ENCODE data around the gene DTL. TPM values are rescaled to one million over a fixed set of nuclear protein-coding genes. Genes with fewer than 3 reads are reported as not detected.

The DTL gene
- total RNA-seq, 1 experiment from 2014 or later: 41.0 TPM

DNA sequence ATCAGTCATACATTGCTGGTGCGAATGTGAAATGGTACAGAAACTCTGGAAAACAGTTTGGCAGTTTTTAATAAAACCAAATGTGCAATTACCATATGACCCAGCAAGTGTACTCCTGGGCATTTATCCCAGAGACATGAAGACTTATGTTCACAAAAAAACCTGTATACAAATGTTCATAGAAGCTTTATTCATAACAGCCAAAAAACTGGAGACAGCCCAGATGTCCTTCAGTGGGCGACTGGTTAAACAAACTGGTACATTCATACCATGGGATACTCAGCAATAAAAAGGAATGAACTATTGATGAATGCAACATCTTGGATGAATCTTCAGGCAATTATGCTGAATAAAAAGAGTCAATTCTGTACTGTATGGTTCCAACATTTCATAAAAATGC, 97.8 kb downstream of the DTL start:
- Histone ChIP-seq H3K79me2 (ENCODE audit: insufficient read depth, low read length) (no peaks in the 10 kb centered on the region), H3K9ac (ENCODE audit: low read length) (no peak overlapping the region), H3K4me3 (replicated peaks in 1 of 2; ENCODE audit: low read depth in 1 of 2, low read length in 2 of 2) (no peak overlapping the region), H3K36me3 (ENCODE audit: control insufficient read depth in 1 of 2, insufficient read depth in 2 of 2, low read length in 2 of 2) (no peaks in the 10 kb centered on the region), H2AFZ (ENCODE audit: low read depth, low read length, poor library complexity, severe bottlenecking) (no peak overlapping the region), H3K27ac (ENCODE audit: low read depth, low read length) (no peak overlapping the region), H3K27me3 (ENCODE audit: insufficient read depth, low read length) (no peaks in the 10 kb centered on the region), H3K9me3 (ENCODE audit: control insufficient read depth in 1 of 2, insufficient read depth in 1 of 2, low read depth in 1 of 2, low read length in 2 of 2) (no peaks in the 10 kb centered on the region), H3K9me2 (ENCODE audit: insufficient read depth) (no peaks in the 10 kb centered on the region), H3K4me1 (ENCODE audit: control insufficient read depth in 1 of 2, insufficient read depth in 2 of 2, low read length in 2 of 2) (peaks cover 0 to under 1% of the 10 kb centered on the region in 2 experiments; a peak in 1 of 4 replicates), H4K20me1 (ENCODE audit: insufficient read depth) (no peaks in the 10 kb centered on the region), H3K4me2 (ENCODE audit: low read length) (no peak overlapping the region)
- POLR2A ChIA-PET: no interaction called here
- CTCF ChIA-PET: no interaction called here
- TF ChIP-seq ZBTB33 (IDR thresholded peaks at IDR 0.05; ENCODE audit: extremely low read depth, insufficient replicate concordance, low read length): no peak
- no peak for TF ChIP-seq REST (IDR thresholded peaks at IDR 0.05; ENCODE audit: low read depth)
- no peak for TF ChIP-seq ELF1 (IDR thresholded peaks at IDR 0.05; ENCODE audit: borderline replicate concordance, low read depth)
- RAD21 ChIA-PET (ENCODE audit: low non-redundant PET in 1 of 2, low total read pairs in 2 of 2, uncharacterized antibody in 2 of 2, unreplicated experiment in 2 of 2): no interaction called here
- DNase-seq (ENCODE audit: low read depth, low spot score) (no peak), ATAC-seq (no peak)
- intact Hi-C loops (cut with micrococcal nuclease): loop anchor here (10.0 kb wide), 1 partner anchor 59 kb away; no protein-coding TSS in a partner anchor
- BruUV-seq (replicated peaks): no TSS peak

Measured in HCT116 (cell line).